Natural killer cell treated with Interleukin-12 subunit alpha and Interleukin-12 subunit beta and Interleukin-15 and Interleukin-18, amount 100 ng/mL, for 72 hours (primary cell): Measurements from ENCODE around the gene SLC6A2. TPM values are rescaled to one million over a fixed set of nuclear protein-coding genes. Genes with fewer than 3 reads are reported as not detected.

Experiments
- ATAC-seq, 2 donors: fragments of 150-1000 bp; cut with Tn5 transposase in 1 of 2; sonication (Bioruptor Pico), chemical (Tn5 transposase) in 1 of 2; 2 replicates each; pipeline ENCODE4 v1.10.0; 2021
- DNase-seq: peaks from one replicate; pipeline ENCODE4 v3.0.0; 2022; ENCODE audit warnings: low spot score
- H3K27ac Mint-ChIP-seq, 2 donors: 1 replicate in 1 of 2; 2 replicates in 1 of 2; pipeline ENCODE4 v1.8.0; 2022; ENCODE audit warnings: mixed read lengths in 2 of 2, mild to moderate bottlenecking in 1 of 2, moderate library complexity in 1 of 2
- H3K27me3 Mint-ChIP-seq, 2 donors: 1 replicate in 1 of 2; 2 replicates in 1 of 2; pipeline ENCODE4 v1.8.0; 2022; ENCODE audit warnings: mixed read lengths in 2 of 2
- H3K36me3 Mint-ChIP-seq: one replicate; pipeline ENCODE4 v1.8.0; 2022; ENCODE audit warnings: mixed read lengths
- H3K4me1 Mint-ChIP-seq, 2 donors: 1 replicate in 1 of 2; 2 replicates in 1 of 2; pipeline ENCODE4 v1.8.0; 2022; ENCODE audit warnings: low read depth in 2 of 2, mixed read lengths in 2 of 2, mild to moderate bottlenecking in 1 of 2
- H3K4me3 Mint-ChIP-seq: one replicate; pipeline ENCODE4 v1.8.0; 2022; ENCODE audit warnings: mixed read lengths
- H3K9me3 Mint-ChIP-seq: 2 replicates; pipeline ENCODE4 v1.8.0; 2022; ENCODE audit warnings: mixed read lengths
- total RNA-seq, 2 donors: library from RNA; stranded (reverse); gene quantifications; one replicate each; pipeline ENCODE4 v1.2.3, GENCODE V29; 2022

The SLC6A2 gene
- total RNA-seq, 2 donors from 2014 or later = not detected

- Mint-ChIP-seq H3K4me3 (no peak overlapping the region), H3K4me1 (no peaks in the 10 kb centered on the region), H3K27me3 (peaks cover 5 to 13% of the 10 kb centered on the region in 2 donors), H3K27ac (no peak overlapping the region), H3K36me3 (no peaks in the 10 kb centered on the region), H3K9me3 (no peaks in the 10 kb centered on the region)
- no peak for ATAC-seq
- DNase-seq = no peak
These were observed 43.8 kb downstream of the SLC6A2 start for GRCh38 chr16:55699616-55700015.

- Mint-ChIP-seq H3K27ac (no peak overlapping the region), H3K9me3 (no peaks in the 10 kb centered on the region), H3K36me3 (no peaks in the 10 kb centered on the region), H3K4me1 (no peaks in the 10 kb centered on the region), H3K4me3 (no peak overlapping the region), H3K27me3 (peaks cover 5 to 13% of the 10 kb centered on the region in 2 donors)
- no peak for DNase-seq
- ATAC-seq = no peak
These were observed 44.3 kb downstream of the SLC6A2 start for GRCh38 chr16:55700067-55700466.

- H3K27ac Mint-ChIP-seq = no peak overlapping the region
- H3K36me3 Mint-ChIP-seq = no peaks in the 10 kb centered on the region
- H3K4me1 Mint-ChIP-seq = no peaks in the 10 kb centered on the region
- DNase-seq (no peak), ATAC-seq (no peak)
- H3K4me3 Mint-ChIP-seq = no peak overlapping the region
- no peaks in the 10 kb centered on the region for H3K9me3 Mint-ChIP-seq
- peaks cover 5 to 16% of the 10 kb centered on the region in 2 donors for H3K27me3 Mint-ChIP-seq
These were observed 45.2 kb downstream of the SLC6A2 start for GRCh38 chr16:55700961-55701360.

GRCh38 chr16:55701442-55702319 is 45.9 kb downstream of the SLC6A2 start:
- Mint-ChIP-seq H3K27ac (no peak overlapping the region), H3K4me3 (no peak overlapping the region), H3K27me3 (peaks cover 5 to 23% of the 10 kb centered on the region in 2 donors), H3K36me3 (no peaks in the 10 kb centered on the region), H3K4me1 (no peaks in the 10 kb centered on the region), H3K9me3 (no peaks in the 10 kb centered on the region)
- peak; percentile 44 to 51 for ATAC-seq
- no peak for DNase-seq

- ATAC-seq = no peak
- Mint-ChIP-seq H3K27ac (no peak overlapping the region), H3K36me3 (no peaks in the 10 kb centered on the region), H3K4me3 (no peak overlapping the region), H3K4me1 (no peaks in the 10 kb centered on the region), H3K9me3 (no peaks in the 10 kb centered on the region), H3K27me3 (peaks cover 8 to 23% of the 10 kb centered on the region in 2 donors)
- no peak for DNase-seq
These were observed 47.5 kb downstream of the SLC6A2 start for GRCh38 chr16:55703003-55704001.

GRCh38 chr16:55706739-55707384 is 51.1 kb downstream of the SLC6A2 start:
- Mint-ChIP-seq H3K27me3 (peaks cover 7 to 10% of the 10 kb centered on the region in 2 donors), H3K27ac (no peak overlapping the region), H3K4me1 (no peaks in the 10 kb centered on the region), H3K4me3 (no peak overlapping the region), H3K36me3 (no peaks in the 10 kb centered on the region), H3K9me3 (no peaks in the 10 kb centered on the region)
- ATAC-seq = no peak
- DNase-seq = no peak

- H3K4me1 Mint-ChIP-seq = peaks cover 3 to 4% of the 10 kb centered on the region in 2 donors
- peak; percentile 16 to 22 for ATAC-seq
- H3K27me3 Mint-ChIP-seq = peaks cover 8 to 24% of the 10 kb centered on the region in 2 donors
- H3K27ac Mint-ChIP-seq = no peak overlapping the region
- H3K4me3 Mint-ChIP-seq = no peak overlapping the region
- H3K9me3 Mint-ChIP-seq = no peaks in the 10 kb centered on the region
- no peak for DNase-seq
- H3K36me3 Mint-ChIP-seq = no peaks in the 10 kb centered on the region
These were observed 54.0 kb downstream of the SLC6A2 start for GRCh38 chr16:55709801-55710200.

GRCh38 chr16:55710466-55710865 is 54.7 kb downstream of the SLC6A2 start:
- DNase-seq (no peak), ATAC-seq (no peak)
- Mint-ChIP-seq H3K4me1 (peaks cover 3 to 4% of the 10 kb centered on the region in 2 donors), H3K9me3 (no peaks in the 10 kb centered on the region), H3K27me3 (peaks cover 8 to 27% of the 10 kb centered on the region in 2 donors), H3K36me3 (no peaks in the 10 kb centered on the region), H3K4me3 (no peak overlapping the region), H3K27ac (no peak overlapping the region)

GRCh38 chr16:55711959-55712876 is 56.4 kb downstream of the SLC6A2 start:
- Mint-ChIP-seq H3K27ac (peak overlapping the region in 1 of 2 donors; percentile 8), H3K36me3 (no peaks in the 10 kb centered on the region), H3K4me3 (no peak overlapping the region), H3K9me3 (no peaks in the 10 kb centered on the region), H3K27me3 (peaks cover 16 to 31% of the 10 kb centered on the region in 2 donors), H3K4me1 (peaks cover 3 to 4% of the 10 kb centered on the region in 2 donors)
- DNase-seq (no peak), ATAC-seq (peak; percentile 51 to 70)

- Mint-ChIP-seq H3K27ac (no peak overlapping the region), H3K4me3 (no peak overlapping the region), H3K9me3 (no peaks in the 10 kb centered on the region), H3K27me3 (peaks cover 19 to 40% of the 10 kb centered on the region in 2 donors), H3K4me1 (peaks cover 3 to 4% of the 10 kb centered on the region in 2 donors), H3K36me3 (no peaks in the 10 kb centered on the region)
- DNase-seq (no peak), ATAC-seq (no peak)
These were observed 57.3 kb downstream of the SLC6A2 start for GRCh38 chr16:55713103-55713502.

GRCh38 chr16:55717326-55717725 is 61.5 kb downstream of the SLC6A2 start:
- Mint-ChIP-seq H3K36me3 (no peaks in the 10 kb centered on the region), H3K27ac (no peak overlapping the region), H3K27me3 (peaks cover 40 to 64% of the 10 kb centered on the region in 2 donors), H3K4me1 (peaks cover 3 to 4% of the 10 kb centered on the region in 2 donors), H3K9me3 (no peaks in the 10 kb centered on the region), H3K4me3 (no peak overlapping the region)
- DNase-seq = no peak
- no peak for ATAC-seq

- H3K4me3 Mint-ChIP-seq = no peak overlapping the region
- ATAC-seq (no peak), DNase-seq (no peak)
- no peaks in the 10 kb centered on the region for H3K4me1 Mint-ChIP-seq
- H3K27me3 Mint-ChIP-seq = peaks cover 41 to 43% of the 10 kb centered on the region in 2 donors
- H3K27ac Mint-ChIP-seq = no peak overlapping the region
- H3K36me3 Mint-ChIP-seq = no peaks in the 10 kb centered on the region
- H3K9me3 Mint-ChIP-seq = peaks cover 4% of the 10 kb centered on the region
These were observed 69.4 kb downstream of the SLC6A2 start for GRCh38 chr16:55725055-55725777.
